NCI-H2081 treated with DMSO at 0.1 percent for 48 hours (cell line): ENCODE measurements around the gene CD226.
"Not testable (repeated sequence)": the region's sequence is repeated elsewhere in the genome, so short reads cannot be mapped to it uniquely, and the experiment has no call there.

ENCODE experiments used
- DNase-seq: peaks from one replicate; lab custom pipeline; 2025; lab: John Stamatoyannopoulos, UW

CD226 gene

GRCh38 chr18:69872661-69873060, 75.0 kb downstream of the CD226 start:
- no peak for DNase-seq

DNA sequence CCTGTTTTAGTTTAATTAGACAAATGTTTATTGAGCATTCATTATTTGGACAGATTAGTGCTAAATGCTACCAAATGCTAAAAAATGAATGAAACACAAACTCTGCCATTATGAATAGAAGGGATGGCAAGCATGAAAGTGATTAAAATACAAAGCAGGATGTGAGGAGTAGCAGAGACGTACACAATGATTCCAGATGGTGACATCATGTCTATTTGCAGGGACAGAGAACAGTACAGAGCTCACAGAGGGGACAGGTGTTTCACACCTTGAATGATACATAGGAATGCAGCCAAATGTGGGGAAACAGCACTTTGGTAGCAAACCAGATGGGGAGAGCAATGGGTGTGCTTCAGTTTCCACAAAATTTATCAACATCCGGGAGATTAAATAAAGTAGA, 76.3 kb downstream of the CD226 start:
- no peak for DNase-seq

GRCh38 chr18:69870736-69871135, 76.9 kb downstream of the CD226 start:
- DNase-seq = no peak

- no peak for DNase-seq
Observed at GRCh38 chr18:69866212-69866611, 81.5 kb downstream of the CD226 start.

DNA sequence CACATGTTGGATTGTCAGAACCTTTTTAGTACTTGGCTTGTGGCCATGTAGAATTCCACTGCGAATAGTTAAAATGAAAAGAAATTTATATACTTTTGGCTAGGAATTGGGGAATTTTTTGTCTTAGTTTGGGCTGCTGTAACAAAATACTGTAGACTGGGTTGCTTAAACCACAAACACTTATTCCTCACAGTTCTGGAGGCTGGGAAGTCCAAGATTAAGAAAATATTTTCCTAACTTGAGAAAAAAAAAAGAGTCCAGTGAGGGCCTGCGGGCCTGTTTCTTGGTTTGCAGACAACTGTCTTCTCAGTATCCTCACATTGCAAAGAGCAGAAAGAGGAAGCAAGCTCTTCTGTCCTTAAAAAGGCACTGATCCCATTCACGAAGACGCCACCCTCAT, 81.9 kb downstream of the CD226 start:
- DNase-seq = no peak

GRCh38 chr18:69864802-69865201, 82.9 kb downstream of the CD226 start:
- DNase-seq = not testable (repeated sequence)

GRCh38 chr18:69858897-69859296, 88.8 kb downstream of the CD226 start:
- DNase-seq = no peak

DNA sequence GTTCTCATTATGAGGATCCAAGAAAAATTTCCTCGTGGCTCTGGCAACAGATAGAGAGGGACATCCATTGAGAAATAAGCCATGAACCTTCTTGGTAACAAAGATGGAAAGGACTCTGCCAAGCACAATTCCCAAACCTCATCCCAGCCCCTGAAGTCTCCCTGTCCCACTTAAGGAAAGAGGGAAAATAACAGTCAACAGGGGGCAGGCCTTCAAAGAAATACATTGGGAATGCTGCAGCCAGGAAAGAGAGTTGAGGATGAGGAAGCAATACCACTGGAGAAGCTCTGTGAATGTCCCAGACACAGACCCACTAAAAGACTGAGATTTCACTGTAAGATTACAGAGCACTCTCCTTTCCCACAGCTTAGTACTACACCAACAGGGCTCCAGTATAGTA, 93.2 kb downstream of the CD226 start:
- no peak for DNase-seq

GRCh38 chr18:69853051-69853450, 94.6 kb downstream of the CD226 start:
- DNase-seq = no peak

DNA sequence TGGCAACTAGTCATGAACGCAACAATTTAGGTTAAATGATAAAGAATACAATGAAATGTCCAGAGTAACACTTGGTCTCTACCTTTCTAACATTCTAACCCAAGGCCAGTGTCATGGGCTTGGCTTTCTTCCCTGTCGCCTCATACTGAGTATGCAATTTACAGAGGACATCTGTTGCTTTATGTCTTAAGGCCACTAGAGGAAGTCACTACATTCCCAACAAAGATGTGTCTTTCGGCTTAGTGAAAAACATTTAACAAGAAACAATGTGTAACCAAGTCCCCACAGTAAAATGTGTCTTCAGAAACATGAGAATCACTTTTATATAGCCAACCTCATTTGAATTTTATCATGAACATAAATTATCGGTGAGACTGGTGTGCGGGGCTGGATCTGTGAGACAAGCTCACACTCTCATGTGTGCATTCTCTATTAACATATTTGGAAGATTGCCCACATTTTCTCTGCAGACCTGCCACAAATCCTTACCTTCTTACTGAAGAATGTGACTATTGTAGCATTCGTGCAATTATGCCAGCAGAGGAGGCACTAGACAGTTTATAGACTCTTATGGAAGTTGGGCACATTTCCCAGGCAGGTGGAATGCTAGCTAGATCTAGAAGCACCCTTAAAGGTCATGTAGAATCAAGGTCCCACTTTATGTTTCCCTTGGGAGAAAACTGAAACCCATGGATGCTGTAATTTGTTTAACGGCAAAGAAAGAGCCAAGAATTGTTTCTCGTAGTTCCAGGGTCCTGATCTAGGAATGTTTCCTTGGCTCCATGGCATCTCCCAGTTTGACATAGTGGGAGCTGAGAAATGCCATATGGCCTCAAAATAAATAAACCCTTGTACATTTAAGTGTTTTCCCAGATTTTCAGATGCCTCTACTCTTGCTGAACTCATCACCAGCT, 101.8 kb downstream of the CD226 start:
- DNase-seq = no peak

- no peak for DNase-seq
Observed at GRCh38 chr18:69844656-69845055, 103.0 kb downstream of the CD226 start.

DNA sequence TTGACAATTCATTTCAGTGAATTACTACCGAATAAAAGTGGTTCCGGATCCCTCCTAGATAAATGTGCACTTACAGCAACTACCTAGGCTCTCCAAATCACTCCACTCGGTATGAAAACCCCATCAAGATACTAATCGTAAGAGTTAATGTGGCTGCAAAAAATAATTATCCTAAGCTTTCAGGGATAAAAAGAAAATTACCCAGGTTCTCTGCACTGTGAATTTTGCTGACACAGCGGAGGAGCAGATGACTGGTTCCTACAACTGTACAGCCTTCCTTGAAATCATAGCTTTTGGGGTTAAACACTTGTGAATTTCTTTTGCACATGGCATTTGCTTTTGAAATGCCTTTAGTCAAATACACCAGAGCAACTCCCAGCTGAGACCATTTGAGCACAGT, 104.7 kb downstream of the CD226 start:
- DNase-seq = no peak

GRCh38 chr18:69841117-69841516, 106.6 kb downstream of the CD226 start:
- no peak for DNase-seq

DNA sequence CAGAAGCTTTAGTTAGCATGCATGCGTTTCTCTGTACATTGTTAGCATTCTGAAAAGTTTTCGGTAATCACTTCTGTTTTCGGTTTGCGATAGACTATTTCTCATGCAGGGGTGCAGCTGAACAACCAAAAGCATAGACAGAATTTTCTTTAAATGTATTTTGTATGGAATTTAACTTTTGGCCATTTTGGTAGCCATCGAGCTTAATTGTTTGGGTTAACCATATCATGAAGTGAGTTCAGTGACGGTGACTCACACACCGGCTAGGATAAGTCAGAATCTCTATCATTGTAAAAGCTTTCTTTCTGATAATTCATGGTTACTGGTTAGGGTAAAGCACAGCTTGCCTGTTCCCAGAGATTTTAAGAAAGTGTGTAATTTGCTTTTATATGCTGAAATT, 107.2 kb downstream of the CD226 start:
- no peak for DNase-seq

DNA sequence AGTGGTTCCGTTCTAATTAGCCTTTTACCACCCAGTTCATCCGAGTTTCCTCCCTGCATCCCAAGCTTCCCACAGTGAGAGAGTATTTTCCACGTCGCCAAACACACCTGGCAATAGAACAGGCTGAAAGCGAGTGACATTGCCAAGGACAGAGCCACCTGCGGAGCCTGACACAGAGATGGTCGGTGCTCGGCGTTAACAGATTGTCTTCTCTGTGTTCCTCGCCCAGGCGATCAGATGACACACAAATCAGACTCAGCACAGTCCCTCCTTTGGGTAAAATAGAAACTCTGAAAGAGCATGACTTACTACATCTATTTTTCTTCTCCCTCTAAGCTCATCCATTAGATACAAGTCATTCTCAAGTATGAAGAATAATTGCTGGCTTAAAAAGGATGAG, 107.7 kb downstream of the CD226 start:
- no peak for DNase-seq

DNA sequence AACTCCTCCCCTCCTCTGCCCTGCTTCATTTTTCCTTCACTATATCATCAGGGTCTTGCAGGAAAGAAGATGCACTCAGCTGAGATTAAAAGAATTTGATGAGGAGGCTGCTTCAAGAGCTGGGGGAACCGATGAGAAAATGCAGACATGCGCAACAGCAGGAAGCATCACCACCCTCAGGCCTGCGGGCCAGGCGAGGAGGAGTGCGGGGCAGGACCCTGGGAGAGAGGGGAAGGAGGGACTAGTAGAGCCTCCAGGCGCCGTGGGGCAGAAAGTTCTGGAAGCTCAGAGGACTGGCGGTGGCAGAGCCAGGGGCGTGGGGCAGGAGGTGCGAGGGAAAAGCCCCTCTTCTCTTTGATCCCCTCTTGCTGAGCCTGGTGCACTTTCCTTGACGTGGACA, 108.2 kb downstream of the CD226 start:
- DNase-seq = no peak

GRCh38 chr18:69838620-69839411, 108.9 kb downstream of the CD226 start:
- DNase-seq = no peak

DNA sequence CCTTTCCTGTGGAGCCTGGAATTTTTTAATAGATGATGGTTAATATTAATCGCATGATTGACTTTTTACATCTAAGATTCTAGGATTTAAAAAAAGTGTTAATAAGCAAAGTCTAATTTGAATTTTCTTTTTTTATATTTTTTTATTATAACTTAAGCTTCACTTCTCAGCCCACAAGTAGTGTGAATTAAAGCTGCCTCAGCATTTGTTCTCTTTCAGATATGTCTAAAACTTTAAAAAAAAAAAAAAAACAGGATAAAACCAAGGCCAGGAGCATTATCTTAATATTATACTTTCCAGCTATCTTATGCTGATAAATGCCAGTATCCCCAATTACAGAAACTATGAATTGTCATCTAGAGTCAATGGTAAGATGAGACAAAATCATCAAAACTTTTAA, 109.7 kb downstream of the CD226 start:
- no peak for DNase-seq

- not testable (repeated sequence) for DNase-seq
Observed at GRCh38 chr18:69834980-69835379, 112.7 kb downstream of the CD226 start.

- no peak for DNase-seq
Observed at GRCh38 chr18:69830189-69830588, 117.5 kb downstream of the CD226 start.

- no peak for DNase-seq
Observed at GRCh38 chr18:69820538-69820937, 127.1 kb downstream of the CD226 start.

DNA sequence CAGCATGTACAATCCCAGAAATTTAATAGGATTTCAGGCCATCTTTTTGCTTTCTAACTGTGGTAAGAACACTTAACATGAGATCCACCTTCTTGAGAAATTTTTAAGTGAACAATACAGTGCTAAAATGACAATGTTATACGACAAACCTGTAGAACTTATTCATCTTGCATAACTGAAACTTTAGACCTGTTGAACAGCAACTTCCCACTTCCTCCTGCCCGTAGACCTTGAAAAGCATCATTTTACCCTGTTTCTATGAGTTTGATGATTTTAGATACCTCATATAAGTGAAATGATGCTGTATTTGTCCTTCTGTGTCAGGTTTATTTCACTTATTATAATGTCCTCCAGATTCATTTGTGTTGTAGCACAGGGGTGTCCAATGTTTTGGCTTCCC, 128.2 kb downstream of the CD226 start:
- no peak for DNase-seq

DNA sequence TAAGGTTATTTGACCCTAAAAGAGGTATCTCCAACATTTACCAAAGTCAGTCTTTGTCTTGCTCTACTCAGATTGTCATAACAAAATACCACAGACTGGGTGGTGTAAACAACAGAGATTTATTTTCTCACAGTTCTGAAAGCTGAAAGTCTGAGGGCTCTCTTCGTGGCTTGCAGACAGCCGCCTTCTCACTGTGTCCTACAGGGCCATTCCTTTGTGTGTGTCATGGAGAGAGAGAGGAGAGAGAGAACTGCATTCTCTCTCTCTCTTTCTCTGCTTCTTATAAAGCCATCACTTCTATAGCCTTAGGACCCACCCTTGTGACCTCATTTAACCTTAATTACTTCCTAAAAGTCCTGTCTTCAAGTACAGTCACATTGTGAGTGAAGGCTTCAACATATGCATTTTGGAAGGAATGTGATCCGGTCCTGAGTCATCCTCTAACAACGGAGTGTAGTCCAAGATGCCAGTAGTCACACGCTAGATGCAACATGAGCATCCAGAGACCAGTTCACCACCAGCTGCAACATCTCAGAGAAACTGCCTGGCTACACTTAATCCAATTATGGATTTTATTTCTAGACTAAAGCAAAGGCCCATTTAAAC, 130.2 kb downstream of the CD226 start:
- DNase-seq = no peak
